ENCODE measurements around the gene SLC35E4.

The SLC35E4 gene

DNA sequence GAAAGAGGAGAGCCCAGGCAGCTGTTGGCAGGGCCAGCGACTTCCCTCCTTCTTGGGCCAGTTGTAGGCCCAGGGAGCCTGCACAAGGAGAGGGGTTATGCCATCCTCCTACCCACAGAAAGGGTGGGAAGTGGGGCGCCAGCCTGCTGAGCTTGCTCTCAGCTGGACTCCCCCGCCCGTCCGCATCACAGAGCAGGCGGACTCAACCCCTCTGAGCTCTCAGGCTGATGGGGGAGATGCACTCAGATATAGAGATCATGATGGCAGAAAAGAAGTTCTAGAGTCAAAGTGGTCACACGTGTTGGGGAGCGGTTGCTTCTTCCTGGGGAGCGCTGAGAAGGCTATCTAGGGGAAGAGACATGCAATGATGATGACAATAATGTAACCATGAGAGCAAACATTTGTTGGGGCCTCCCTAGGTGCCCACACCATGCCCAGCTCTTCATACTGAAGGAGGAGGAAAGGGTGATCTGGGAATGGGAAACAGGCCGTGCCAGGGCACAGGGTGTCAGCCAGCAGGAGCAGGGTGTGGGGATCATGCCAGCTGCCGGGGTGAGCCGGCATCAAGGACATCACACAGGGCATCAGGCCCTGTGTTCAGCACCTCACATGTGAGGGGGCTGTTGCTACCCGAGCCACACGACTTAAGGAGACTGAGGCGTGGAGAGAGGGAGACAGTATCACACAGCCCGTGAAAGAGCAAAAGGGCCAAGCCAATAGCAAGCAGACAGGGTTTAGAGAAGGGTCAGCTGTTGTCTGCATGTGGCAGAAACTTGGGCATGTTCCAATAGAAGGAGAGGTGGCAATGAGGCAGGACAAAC lies 7.7 kb downstream of the SLC35E4 start:
- TF ChIP-seq, protein P1, sequence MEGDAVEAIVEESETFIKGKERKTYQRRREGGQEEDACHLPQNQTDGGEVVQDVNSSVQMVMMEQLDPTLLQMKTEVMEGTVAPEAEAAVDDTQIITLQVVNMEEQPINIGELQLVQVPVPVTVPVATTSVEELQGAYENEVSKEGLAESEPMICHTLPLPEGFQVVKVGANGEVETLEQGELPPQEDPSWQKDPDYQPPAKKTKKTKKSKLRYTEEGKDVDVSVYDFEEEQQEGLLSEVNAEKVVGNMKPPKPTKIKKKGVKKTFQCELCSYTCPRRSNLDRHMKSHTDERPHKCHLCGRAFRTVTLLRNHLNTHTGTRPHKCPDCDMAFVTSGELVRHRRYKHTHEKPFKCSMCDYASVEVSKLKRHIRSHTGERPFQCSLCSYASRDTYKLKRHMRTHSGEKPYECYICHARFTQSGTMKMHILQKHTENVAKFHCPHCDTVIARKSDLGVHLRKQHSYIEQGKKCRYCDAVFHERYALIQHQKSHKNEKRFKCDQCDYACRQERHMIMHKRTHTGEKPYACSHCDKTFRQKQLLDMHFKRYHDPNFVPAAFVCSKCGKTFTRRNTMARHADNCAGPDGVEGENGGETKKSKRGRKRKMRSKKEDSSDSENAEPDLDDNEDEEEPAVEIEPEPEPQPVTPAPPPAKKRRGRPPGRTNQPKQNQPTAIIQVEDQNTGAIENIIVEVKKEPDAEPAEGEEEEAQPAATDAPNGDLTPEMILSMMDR (IDR thresholded peaks at IDR 0.05; ENCODE audit: low read depth, low read length) = no peak
- DNase-seq (ENCODE audit: extremely low read depth, low read depth) = no peak

DNA sequence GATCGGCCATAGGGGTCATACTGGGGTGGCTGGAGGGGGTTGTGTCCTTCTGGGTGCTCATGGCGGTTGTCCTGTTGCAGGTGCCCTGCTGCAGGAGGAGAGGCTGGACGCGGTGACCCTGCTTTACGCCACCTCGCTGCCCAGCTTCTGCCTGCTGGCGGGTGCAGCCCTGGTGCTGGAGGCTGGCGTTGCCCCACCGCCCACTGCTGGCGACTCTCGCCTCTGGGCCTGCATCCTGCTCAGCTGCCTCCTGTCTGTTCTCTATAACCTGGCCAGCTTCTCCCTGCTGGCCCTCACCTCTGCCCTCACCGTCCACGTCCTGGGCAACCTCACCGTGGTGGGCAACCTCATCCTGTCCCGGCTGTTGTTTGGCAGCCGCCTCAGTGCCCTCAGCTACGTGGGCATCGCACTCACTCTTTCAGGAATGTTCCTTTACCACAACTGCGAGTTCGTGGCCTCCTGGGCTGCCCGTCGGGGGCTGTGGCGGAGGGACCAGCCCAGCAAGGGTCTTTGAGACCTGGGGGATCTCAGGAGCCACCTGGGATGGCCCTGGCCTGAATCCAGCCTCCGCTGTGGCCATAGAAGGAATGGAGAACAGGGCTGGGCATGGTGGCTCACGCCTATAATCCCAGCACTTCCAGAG lies 11.1 kb downstream of the SLC35E4 start:
- no peak for DNase-seq (ENCODE audit: extremely low read depth, low read depth)
- TF ChIP-seq, protein P1 (IDR thresholded peaks at IDR 0.05; ENCODE audit: low read depth, low read length) = no peak

DNA sequence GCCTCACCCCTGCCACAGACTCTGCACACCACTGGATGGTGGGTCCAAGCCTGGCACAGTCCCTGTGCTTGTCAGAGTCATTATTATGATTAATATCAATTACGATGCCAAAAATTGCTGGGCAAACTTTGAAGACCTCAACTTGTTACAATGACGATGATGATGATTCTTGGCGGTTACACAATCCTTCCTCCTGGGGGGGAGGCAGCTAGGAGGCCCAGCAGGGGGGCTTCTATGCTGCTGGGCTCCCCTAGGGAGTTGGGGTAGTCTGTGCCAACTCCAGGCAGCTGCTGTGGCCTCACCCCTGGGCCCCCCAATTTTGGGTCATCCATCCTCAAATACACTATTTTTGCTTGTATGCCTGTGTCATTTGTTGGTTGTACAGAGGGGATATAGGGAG lies 12.0 kb downstream of the SLC35E4 start:
- TF ChIP-seq, protein P1 (IDR thresholded peaks at IDR 0.05; ENCODE audit: low read depth, low read length) = no peak
- DNase-seq (ENCODE audit: extremely low read depth, low read depth) = no peak

DNA sequence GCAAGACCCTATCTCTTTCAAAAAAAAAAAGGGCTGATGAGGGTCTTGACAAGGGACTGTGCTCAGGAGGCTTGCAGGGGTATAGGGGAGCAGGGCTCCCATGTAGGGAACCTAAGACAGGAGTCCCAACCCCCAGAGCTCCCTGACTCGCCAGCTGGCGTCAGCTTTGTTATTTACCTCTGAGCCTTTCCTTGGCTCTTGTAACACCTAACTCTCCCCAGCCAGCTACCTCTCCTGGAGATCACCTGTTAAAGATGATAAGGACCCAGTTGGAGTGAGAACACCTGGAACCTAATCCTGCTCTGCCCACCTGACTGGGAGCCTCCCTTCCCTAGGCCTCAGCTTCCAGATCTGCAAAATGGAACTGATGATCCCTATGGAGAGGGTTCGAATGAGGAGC lies 13.2 kb downstream of the SLC35E4 start:
- TF ChIP-seq, protein P1 (IDR thresholded peaks at IDR 0.05; ENCODE audit: low read depth, low read length) = no peak
- DNase-seq (ENCODE audit: extremely low read depth, low read depth) = no peak

DNA sequence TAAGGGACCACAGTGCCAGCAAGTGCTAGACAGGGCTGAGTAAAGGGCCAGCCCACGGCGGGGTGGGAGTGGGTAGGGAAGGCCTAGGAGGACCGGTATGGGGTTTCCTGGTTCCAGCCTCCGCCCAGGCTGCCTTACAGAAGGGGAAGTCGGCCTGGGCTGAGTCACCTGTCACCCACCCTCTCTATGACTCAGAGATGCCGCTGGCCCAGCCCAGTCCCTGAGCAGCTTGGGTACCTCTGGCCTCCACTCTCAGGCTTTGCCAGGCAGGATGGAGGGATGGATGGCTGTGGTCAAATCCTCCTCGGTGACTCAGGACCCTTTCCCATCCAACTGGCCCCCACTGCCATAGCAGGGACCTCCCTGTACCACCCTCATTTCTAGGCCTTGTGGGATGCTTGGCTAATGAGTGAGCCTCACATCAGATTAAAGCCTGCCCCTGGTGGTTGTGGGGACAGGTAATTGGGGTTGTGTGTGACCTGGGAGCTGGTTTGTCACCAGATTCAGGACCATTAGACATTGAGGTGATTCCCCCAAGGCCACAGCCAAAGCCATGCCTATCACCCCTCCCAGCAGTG lies 13.9 kb downstream of the SLC35E4 start:
- DNase-seq (ENCODE audit: extremely low read depth, low read depth) = no peak

DNA sequence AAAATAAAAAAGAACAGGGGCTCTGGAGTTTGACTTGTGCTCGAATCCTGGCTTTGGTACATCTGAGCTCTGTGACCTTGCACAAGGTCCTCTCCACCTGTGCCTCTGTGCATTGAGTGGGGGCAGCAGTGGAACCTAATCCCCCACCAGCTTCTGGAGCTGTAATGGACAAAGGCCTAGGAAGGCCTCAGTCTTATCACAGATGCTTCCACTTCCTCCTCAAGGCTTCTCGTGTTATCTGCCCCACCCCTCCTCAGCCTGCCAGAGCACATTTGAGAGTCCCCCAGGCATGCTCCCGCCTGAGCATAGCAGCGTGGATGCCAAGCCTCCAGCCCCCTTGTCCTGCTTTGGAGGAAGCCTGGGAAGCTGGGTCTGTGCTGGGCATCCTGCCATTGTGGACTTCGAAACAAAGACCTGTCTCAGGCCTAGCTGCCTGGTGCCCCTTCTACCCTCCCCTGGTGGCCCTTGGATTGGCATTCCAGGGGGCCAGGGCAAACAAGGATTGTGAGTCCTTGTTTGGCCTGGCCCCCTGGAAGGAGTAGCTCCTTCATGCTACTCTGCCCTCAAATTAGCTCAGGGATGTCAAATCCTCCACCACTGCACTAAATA lies 15.0 kb downstream of the SLC35E4 start:
- TF ChIP-seq, protein P1 (IDR thresholded peaks at IDR 0.05; ENCODE audit: low read depth, low read length) = no peak
- no peak for DNase-seq (ENCODE audit: extremely low read depth, low read depth)

More for the DNA sequence above, 13.9 kb downstream of the SLC35E4 start:
- TF ChIP-seq, protein P1 (IDR thresholded peaks at IDR 0.05; ENCODE audit: low read depth, low read length) = no peak
